ENCODE data around the gene OTUD1. TPM values are rescaled to one million over a fixed set of nuclear protein-coding genes. Genes with fewer than 3 reads are reported as not detected.

Gene OTUD1
- total RNA-seq, 1 donor from 2014 or later = 8.1 TPM

- no peaks in the 10 kb centered on the region for H3K9me3 ChIP-seq
- H3K27ac ChIP-seq = no peak overlapping the region
- peaks cover 25% of the 10 kb centered on the region for H3K4me1 ChIP-seq
- intact Hi-C loops (cut with DNase I) = no loop called here
- no peak for DNase-seq (ENCODE audit: extremely low spot score in 2 of 2)
- H3K4me3 ChIP-seq = no peak overlapping the region
- H3K36me3 ChIP-seq = no peaks in the 10 kb centered on the region
- no peak for TF ChIP-seq POLR2AphosphoS5 (IDR thresholded peaks at IDR 0.05; ENCODE audit: insufficient read depth in 1 of 2, low read depth in 1 of 2)
- TF ChIP-seq POLR2A (IDR thresholded peaks at IDR 0.05) = no peak
- TF ChIP-seq CTCF (IDR thresholded peaks at IDR 0.05) = no peak
- H3K27me3 ChIP-seq = no peaks in the 10 kb centered on the region
These were observed 10.1 kb downstream of the OTUD1 start for GRCh38 chr10:23448802-23449570.

- intact Hi-C loops (cut with DNase I) = no loop called here
- Histone ChIP-seq H3K4me1 (peaks cover 15% of the 10 kb centered on the region), H3K36me3 (no peaks in the 10 kb centered on the region), H3K4me3 (no peak overlapping the region), H3K27me3 (no peaks in the 10 kb centered on the region), H3K9me3 (no peaks in the 10 kb centered on the region), H3K27ac (no peak overlapping the region)
- DNase-seq (ENCODE audit: extremely low spot score in 2 of 2) = no peak
- TF ChIP-seq CTCF (IDR thresholded peaks at IDR 0.05) = no peak
These were observed 13.3 kb downstream of the OTUD1 start for GRCh38 chr10:23452033-23452655.

GRCh38 chr10:23453465-23453864, 14.6 kb downstream of the OTUD1 start:
- TF ChIP-seq POLR2A (IDR thresholded peaks at IDR 0.05) = no peak
- no peak for TF ChIP-seq POLR2AphosphoS5 (IDR thresholded peaks at IDR 0.05; ENCODE audit: insufficient read depth in 1 of 2, low read depth in 1 of 2)
- TF ChIP-seq CTCF (IDR thresholded peaks at IDR 0.05) = no peak
- intact Hi-C loops (cut with DNase I) = no loop called here
- no peaks in the 10 kb centered on the region for H3K9me3 ChIP-seq
- DNase-seq (ENCODE audit: extremely low spot score in 2 of 2) = no peak
- H3K36me3 ChIP-seq = no peaks in the 10 kb centered on the region
- H3K27me3 ChIP-seq = no peaks in the 10 kb centered on the region
- no peak overlapping the region for H3K27ac ChIP-seq
- no peak overlapping the region for H3K4me3 ChIP-seq
- peaks cover 3% of the 10 kb centered on the region for H3K4me1 ChIP-seq

GRCh38 chr10:23457632-23458417, 18.9 kb downstream of the OTUD1 start:
- TF ChIP-seq CTCF (IDR thresholded peaks at IDR 0.05) = no peak
- TF ChIP-seq POLR2AphosphoS5 (IDR thresholded peaks at IDR 0.05; ENCODE audit: insufficient read depth in 1 of 2, low read depth in 1 of 2) = no peak
- no peak for TF ChIP-seq POLR2A (IDR thresholded peaks at IDR 0.05)
- no peak overlapping the region for H3K27ac ChIP-seq
- intact Hi-C loops (cut with DNase I) = no loop called here
- peak in 1 of 2 donors; percentile 6 for DNase-seq (ENCODE audit: extremely low spot score in 2 of 2)
- H3K4me3 ChIP-seq = no peak overlapping the region
- H3K27me3 ChIP-seq = no peaks in the 10 kb centered on the region
- H3K36me3 ChIP-seq = no peaks in the 10 kb centered on the region
- no peaks in the 10 kb centered on the region for H3K9me3 ChIP-seq
- H3K4me1 ChIP-seq = no peaks in the 10 kb centered on the region
